Thyroid gland (tissue), 4 donors: ENCODE results near the gene CYYR1.

Source experiments
- POLR2A ChIP-seq, 2 donors: fragments of 450-650 bp; IDR thresholded peaks; one replicate each; pipeline ENCODE4 v1.6.1; 2017; ENCODE audit warnings: antibody characterized with exemption in 2 of 2, mild to moderate bottlenecking in 2 of 2, moderate library complexity in 1 of 2
- TF ChIP-seq, protein P1 (sequence below), 6 experiments: fragments of 200-600 bp in 3 of 6; fragments of 450-650 bp in 3 of 6; sonication (generic) in 3 of 6; IDR thresholded peaks; one replicate each; pipeline ENCODE4 v1.5.1; 2016 to 2019; ENCODE audit warnings: antibody characterized with exemption in 6 of 6, mild to moderate bottlenecking in 2 of 6, inconsistent platforms in 1 of 6, moderate library complexity in 1 of 6

GRCh38 chr21:26539566-26539965, 33.5 kb downstream of the CYYR1 start:
- TF ChIP-seq, protein P1, sequence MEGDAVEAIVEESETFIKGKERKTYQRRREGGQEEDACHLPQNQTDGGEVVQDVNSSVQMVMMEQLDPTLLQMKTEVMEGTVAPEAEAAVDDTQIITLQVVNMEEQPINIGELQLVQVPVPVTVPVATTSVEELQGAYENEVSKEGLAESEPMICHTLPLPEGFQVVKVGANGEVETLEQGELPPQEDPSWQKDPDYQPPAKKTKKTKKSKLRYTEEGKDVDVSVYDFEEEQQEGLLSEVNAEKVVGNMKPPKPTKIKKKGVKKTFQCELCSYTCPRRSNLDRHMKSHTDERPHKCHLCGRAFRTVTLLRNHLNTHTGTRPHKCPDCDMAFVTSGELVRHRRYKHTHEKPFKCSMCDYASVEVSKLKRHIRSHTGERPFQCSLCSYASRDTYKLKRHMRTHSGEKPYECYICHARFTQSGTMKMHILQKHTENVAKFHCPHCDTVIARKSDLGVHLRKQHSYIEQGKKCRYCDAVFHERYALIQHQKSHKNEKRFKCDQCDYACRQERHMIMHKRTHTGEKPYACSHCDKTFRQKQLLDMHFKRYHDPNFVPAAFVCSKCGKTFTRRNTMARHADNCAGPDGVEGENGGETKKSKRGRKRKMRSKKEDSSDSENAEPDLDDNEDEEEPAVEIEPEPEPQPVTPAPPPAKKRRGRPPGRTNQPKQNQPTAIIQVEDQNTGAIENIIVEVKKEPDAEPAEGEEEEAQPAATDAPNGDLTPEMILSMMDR (IDR thresholded peaks at IDR 0.05), result no peak
- no peak for TF ChIP-seq POLR2A (IDR thresholded peaks at IDR 0.05)
